Endothelial cell of umbilical vein (primary cell): ENCODE data around the gene MAP3K7CL. TPM values are rescaled to one million over a fixed set of nuclear protein-coding genes. Genes with fewer than 3 reads are reported as not detected.

Experiments used
- BruUV-seq: library from RNA; stranded (reverse); fragments of 400-500 nt; replicated peaks from 2 replicates; lab custom pipeline; 2021; lab: Mats Ljungman, UMichigan
- CTCF ChIA-PET: fragments of 300-600, 350-600 bp; sonication (Branson Sonifier 250); formaldehyde crosslinking; loops from one replicate; lab custom pipeline; 2021; ENCODE audit warnings: antibody characterized with exemption, inconsistent platforms; lab: Charles Lee
- POLR2A ChIA-PET: fragments of 300-600, 350-600 bp; sonication (Branson Sonifier 250); formaldehyde crosslinking; loops from one replicate; lab custom pipeline; 2021; ENCODE audit warnings: antibody characterized with exemption, inconsistent platforms; lab: Charles Lee
- DNase-seq: peaks from one replicate; pipeline ENCODE4 v3.0.0-alpha.2; 2011; ENCODE audit warnings: low read depth, low spot score
- FAIRE-seq: peaks from 2 replicates; lab custom pipeline; 2011; peaks lifted over from hg19 to GRCh38; lab: Jason Lieb, UNC
- H2AFZ ChIP-seq: 2 replicates; pipeline ENCODE4 v1.6.0; 2012; ENCODE audit warnings: low read depth, low read length, control low read depth, inconsistent platforms
- H3K27ac ChIP-seq: 2 replicates; pipeline ENCODE4 v1.5.1; 2011; ENCODE audit warnings: low read depth, mild to moderate bottlenecking, control low read depth, low read length, moderate library complexity; ENCODE audit not compliant: insufficient read depth
- H3K27me3 ChIP-seq, 2 experiments: 2 replicates each; pipeline versions ENCODE4 v1.6.0 to v1.6.1; 2011; ENCODE audit warnings: low read length in 2 of 2, mixed read lengths in 1 of 2; ENCODE audit not compliant: control insufficient read depth in 2 of 2, insufficient read depth in 2 of 2
- H3K36me3 ChIP-seq, 2 experiments: 2 replicates in 1 of 2; 3 replicates in 1 of 2; pipeline ENCODE4 v1.5.1; 2011; ENCODE audit warnings: low read length in 2 of 2, mild to moderate bottlenecking in 1 of 2, moderate library complexity in 1 of 2; ENCODE audit not compliant: control insufficient read depth in 2 of 2, insufficient read depth in 2 of 2; ENCODE audit errors: extremely low read depth in 1 of 2
- H3K4me1 ChIP-seq: 3 replicates; pipeline ENCODE4 v1.5.1; 2011; ENCODE audit warnings: mild to moderate bottlenecking, low read length; ENCODE audit not compliant: control insufficient read depth, insufficient read depth; ENCODE audit errors: extremely low read depth
- H3K4me2 ChIP-seq: 2 replicates; pipeline ENCODE4 v1.6.1; 2011; ENCODE audit warnings: low read length, control low read depth, mixed read lengths; ENCODE audit not compliant: insufficient read depth
- H3K4me3 ChIP-seq, 3 experiments: fragments of 200-600 bp in 1 of 3; sonication (generic), shearing (Covaris generic) in 1 of 3; replicated peaks in 1 of 3; 2 replicates each; pipeline ENCODE4 v1.5.1; 2011 to 2016; ENCODE audit warnings: control low read depth in 3 of 3, low read length in 3 of 3, mild to moderate bottlenecking in 2 of 3, inconsistent platforms in 1 of 3, low read depth in 1 of 3, moderate library complexity in 1 of 3; ENCODE audit not compliant: insufficient read depth in 1 of 3
- H3K79me2 ChIP-seq: 2 replicates; pipeline ENCODE4 v1.6.0; 2012; ENCODE audit warnings: low read length, inconsistent platforms; ENCODE audit not compliant: control insufficient read depth, insufficient read depth
- H3K9ac ChIP-seq: replicated peaks from 2 replicates; pipeline ENCODE3; 2011; ENCODE audit warnings: low read length, control low read depth; ENCODE audit not compliant: insufficient read depth; ENCODE audit errors: extremely low read depth
- H3K9me1 ChIP-seq: replicated peaks from 3 replicates; pipeline ENCODE4 v1.6.0; 2011; ENCODE audit warnings: mild to moderate bottlenecking, low read length; ENCODE audit not compliant: control insufficient read depth, insufficient read depth; ENCODE audit errors: extremely low read depth
- H3K9me3 ChIP-seq: replicated peaks from 2 replicates; pipeline ENCODE4 v1.5.1; 2012; ENCODE audit warnings: low read length, inconsistent platforms; ENCODE audit not compliant: control insufficient read depth, insufficient read depth
- H4K20me1 ChIP-seq: replicated peaks from 2 replicates; pipeline ENCODE3; 2011; ENCODE audit warnings: mild to moderate bottlenecking, low read length; ENCODE audit not compliant: control insufficient read depth, insufficient read depth; ENCODE audit errors: extremely low read depth
- EZH2 ChIP-seq: IDR thresholded peaks from 2 replicates; pipeline ENCODE4 v1.6.1; 2012; ENCODE audit warnings: borderline replicate concordance, low read depth, mild to moderate bottlenecking, moderate library complexity, low read length, inconsistent platforms; ENCODE audit not compliant: severe bottlenecking
- FOS ChIP-seq: IDR thresholded peaks from 2 replicates; pipeline ENCODE4 v1.6.1; 2011; ENCODE audit warnings: mild to moderate bottlenecking, low read length, moderate library complexity, borderline replicate concordance; ENCODE audit not compliant: insufficient read depth
- GATA2 ChIP-seq: IDR thresholded peaks from 2 replicates; pipeline ENCODE4 v1.7.0; 2011; ENCODE audit warnings: low read depth, mild to moderate bottlenecking, moderate library complexity, mixed read lengths, low read length; ENCODE audit not compliant: insufficient read length, insufficient read depth
- JUN ChIP-seq: IDR thresholded peaks from 2 replicates; pipeline ENCODE4 v1.6.1; 2011; ENCODE audit warnings: borderline replicate concordance, low read depth; ENCODE audit not compliant: insufficient read length, insufficient read depth
- MYC ChIP-seq: IDR thresholded peaks from one replicate; pipeline ENCODE4 v1.6.1; 2011; ENCODE audit warnings: mild to moderate bottlenecking, low read depth, low read length
- POLR2A ChIP-seq: IDR thresholded peaks from 2 replicates; pipeline ENCODE4 v1.6.1; 2012; ENCODE audit warnings: low read depth, mild to moderate bottlenecking, control low read depth, low read length
- POLR2AphosphoS5 ChIP-seq: IDR thresholded peaks from 2 replicates; pipeline ENCODE4 v1.6.1; 2012; ENCODE audit warnings: low read depth, mild to moderate bottlenecking, control low read depth, low read length, moderate library complexity; ENCODE audit not compliant: insufficient read depth
- dilution Hi-C: fragments of 300-500 bp; cut with MboI; formaldehyde crosslinking; loops from one replicate; pipeline ENCODE4 v1.15.0; 2019; ENCODE audit warnings: low sequenced_read_pairs; ENCODE audit not compliant: extremely low pct_ligation_motif_present
- intact Hi-C: fragments of 100-400 bp; cut with micrococcal nuclease; formaldehyde crosslinking; loops from one replicate; pipeline ENCODE4 v1.10.0; 2022
- polyA plus RNA-seq, 4 experiments: library from polyadenylated mRNA; depleted of rRNA in 3 of 4; stranded (reverse) in 3 of 4; unstranded in 1 of 4; fragments of >200 nt; gene quantifications; 2 replicates each; pipeline versions ENCODE4 v1.2.1 to v1.2.3, GENCODE V29; 2011 to 2012; ENCODE audit warnings: missing spikeins in 1 of 4
- total RNA-seq: library from RNA; stranded (reverse); gene quantifications from 2 replicates; pipeline ENCODE4 v1.2.3, GENCODE V29; 2021
- TF ChIP-seq, protein P1 (sequence below), 2 donors: IDR thresholded peaks; 1 replicate in 1 of 2; 2 replicates in 1 of 2; pipeline ENCODE4 v1.5.1; 2011; ENCODE audit warnings: low read length in 2 of 2, mild to moderate bottlenecking in 2 of 2, moderate library complexity in 2 of 2, control low read depth in 1 of 2, inconsistent platforms in 1 of 2, low read depth in 1 of 2; ENCODE audit not compliant: insufficient read depth in 1 of 2; ENCODE audit errors: extremely low read depth in 1 of 2
- TF ChIP-seq, protein P2 (sequence below): IDR thresholded peaks from 2 replicates; pipeline ENCODE4 v1.6.1; 2011; ENCODE audit not compliant: insufficient read depth, insufficient read length

MAP3K7CL gene
- total and polyA plus RNA-seq, 2 donors (not counting 3 experiments of a cell fraction or from before 2014, with no cell fraction given), result 6.1 to 8.1 TPM

DNA sequence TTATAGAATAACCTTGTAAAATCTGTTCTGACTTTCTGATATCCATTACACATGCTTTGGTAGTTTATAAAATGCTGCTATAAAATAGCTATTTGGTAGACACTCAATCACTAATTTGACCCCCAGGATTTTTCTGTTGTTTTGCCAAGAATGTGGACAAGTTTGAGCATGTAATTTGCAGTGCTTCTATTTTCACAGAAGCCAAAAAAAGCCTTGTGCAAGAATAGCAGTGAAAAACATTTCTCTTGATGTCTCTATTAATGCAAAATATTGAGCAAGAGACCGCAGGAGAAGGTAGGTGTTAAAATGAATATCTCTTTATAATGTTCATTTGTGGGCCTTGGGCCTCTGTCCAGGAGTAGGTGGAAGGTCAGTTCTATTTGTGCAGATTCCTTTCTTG is 22.5 kb downstream of the MAP3K7CL start:
- H3K4me1 ChIP-seq, result no peaks in the 10 kb centered on the region
- intact Hi-C loops (no loop called here), dilution Hi-C loops (no loop called here)
- CTCF ChIA-PET, result interaction anchor here (0.9 kb wide), 1 partner anchor 63 kb away, joined by 3 read pairs; no protein-coding TSS in a partner anchor
- no TSS peak for BruUV-seq
- FAIRE-seq (no peak), DNase-seq (no peak)
- H3K27me3 ChIP-seq, result no peaks in the 10 kb centered on the region
- no peak overlapping the region for H2AFZ ChIP-seq
- H3K36me3 ChIP-seq, result no peaks in the 10 kb centered on the region
- H4K20me1 ChIP-seq, result no peaks in the 10 kb centered on the region
- no peak overlapping the region for H3K27ac ChIP-seq
- no peaks in the 10 kb centered on the region for H3K9me1 ChIP-seq
- H3K9ac ChIP-seq, result no peak overlapping the region
- TF ChIP-seq POLR2A, result no peak
- no peaks in the 10 kb centered on the region for H3K9me3 ChIP-seq
- H3K4me2 ChIP-seq, result no peak overlapping the region
- no peak overlapping the region for H3K4me3 ChIP-seq
- no peaks in the 10 kb centered on the region for H3K79me2 ChIP-seq
- POLR2A ChIA-PET, result no interaction called here

DNA sequence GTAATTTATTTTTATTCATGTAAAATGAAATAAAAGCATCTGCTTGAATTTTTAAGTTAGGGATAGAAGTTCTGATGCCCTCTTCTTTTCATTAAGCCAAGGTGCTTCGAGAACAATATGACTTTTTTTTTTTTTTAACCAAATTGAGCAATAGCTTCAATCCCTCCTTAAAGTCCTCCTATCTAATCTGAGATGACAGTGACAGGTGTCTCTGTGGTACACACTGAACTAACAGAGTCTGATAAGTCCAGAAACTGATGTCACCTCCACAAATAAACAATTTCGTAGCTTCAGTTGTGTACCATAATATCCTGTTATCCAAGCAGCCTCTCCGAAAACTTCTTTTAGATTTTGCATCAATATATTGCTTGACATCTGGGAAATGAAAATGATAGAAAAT is 23.8 kb downstream of the MAP3K7CL start:
- H2AFZ ChIP-seq, result no peak overlapping the region
- DNase-seq (no peak), FAIRE-seq (no peak)
- no peaks in the 10 kb centered on the region for H3K4me1 ChIP-seq
- no peaks in the 10 kb centered on the region for H3K9me3 ChIP-seq
- intact Hi-C loops, result no loop called here
- no peaks in the 10 kb centered on the region for H3K9me1 ChIP-seq
- no peak overlapping the region for H3K27ac ChIP-seq
- ChIA-PET CTCF (interaction anchor here (1.6 to 1.9 kb wide), 2 partner anchors 9 to 10 kb away, joined by 8 to 12 read pairs; no protein-coding TSS in a partner anchor), POLR2A (no interaction called here)
- no peaks in the 10 kb centered on the region for H4K20me1 ChIP-seq
- H3K79me2 ChIP-seq, result no peaks in the 10 kb centered on the region
- H3K9ac ChIP-seq, result no peak overlapping the region
- no peak overlapping the region for H3K4me2 ChIP-seq
- H3K27me3 ChIP-seq, result no peaks in the 10 kb centered on the region
- H3K36me3 ChIP-seq, result no peaks in the 10 kb centered on the region
- no peak overlapping the region for H3K4me3 ChIP-seq
- dilution Hi-C loops, result no loop called here
- no TSS peak for BruUV-seq
- TF ChIP-seq, protein P1, sequence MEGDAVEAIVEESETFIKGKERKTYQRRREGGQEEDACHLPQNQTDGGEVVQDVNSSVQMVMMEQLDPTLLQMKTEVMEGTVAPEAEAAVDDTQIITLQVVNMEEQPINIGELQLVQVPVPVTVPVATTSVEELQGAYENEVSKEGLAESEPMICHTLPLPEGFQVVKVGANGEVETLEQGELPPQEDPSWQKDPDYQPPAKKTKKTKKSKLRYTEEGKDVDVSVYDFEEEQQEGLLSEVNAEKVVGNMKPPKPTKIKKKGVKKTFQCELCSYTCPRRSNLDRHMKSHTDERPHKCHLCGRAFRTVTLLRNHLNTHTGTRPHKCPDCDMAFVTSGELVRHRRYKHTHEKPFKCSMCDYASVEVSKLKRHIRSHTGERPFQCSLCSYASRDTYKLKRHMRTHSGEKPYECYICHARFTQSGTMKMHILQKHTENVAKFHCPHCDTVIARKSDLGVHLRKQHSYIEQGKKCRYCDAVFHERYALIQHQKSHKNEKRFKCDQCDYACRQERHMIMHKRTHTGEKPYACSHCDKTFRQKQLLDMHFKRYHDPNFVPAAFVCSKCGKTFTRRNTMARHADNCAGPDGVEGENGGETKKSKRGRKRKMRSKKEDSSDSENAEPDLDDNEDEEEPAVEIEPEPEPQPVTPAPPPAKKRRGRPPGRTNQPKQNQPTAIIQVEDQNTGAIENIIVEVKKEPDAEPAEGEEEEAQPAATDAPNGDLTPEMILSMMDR (IDR thresholded peaks at IDR 0.05; ENCODE audit: extremely low read depth in 1 of 2, insufficient read depth in 1 of 2, low read depth in 1 of 2, low read length in 2 of 2), result no peak
- no peak for TF ChIP-seq POLR2AphosphoS5
- TF ChIP-seq FOS, result no peak
- TF ChIP-seq JUN, result no peak
- no peak for TF ChIP-seq POLR2A
- no peak for TF ChIP-seq EZH2
- no peak for TF ChIP-seq GATA2
- TF ChIP-seq, protein P2, sequence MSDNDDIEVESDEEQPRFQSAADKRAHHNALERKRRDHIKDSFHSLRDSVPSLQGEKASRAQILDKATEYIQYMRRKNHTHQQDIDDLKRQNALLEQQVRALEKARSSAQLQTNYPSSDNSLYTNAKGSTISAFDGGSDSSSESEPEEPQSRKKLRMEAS, result no peak
- no peak for TF ChIP-seq MYC
